Measurements from ENCODE around the gene ZNF280B. TPM values are rescaled to one million over a fixed set of nuclear protein-coding genes. Genes with fewer than 3 reads are reported as not detected.
A peak's percentile ranks its signal among the peaks of the same experiment; 100 is the strongest.

The ZNF280B gene
- total and polyA plus RNA-seq, 2 of the 13 experiments (the other 11 are each of a cell fraction or from before 2014, with no cell fraction given) = 3.7 to 3.9 TPM

- TF ChIP-seq ETS1 (CRISPR knock-in tag; IDR thresholded peaks at IDR 0.05) (no peak), ZNF790 (CRISPR knock-in tag; IDR thresholded peaks at IDR 0.05; ENCODE audit: borderline replicate concordance) (no peak), CEBPB (IDR thresholded peaks at IDR 0.05; ENCODE audit: borderline replicate concordance, low read depth, low read length) (peak; percentile 98), ZNF772 (CRISPR knock-in tag; IDR thresholded peaks at IDR 0.05) (0 out of 2 replicates have a peak, but pooled peaks have one; percentile 32), FOSL2 (CRISPR knock-in tag; IDR thresholded peaks at IDR 0.05) (0 out of 2 replicates have a peak, but pooled peaks have one; percentile 21), MTA3 (CRISPR knock-in tag; IDR thresholded peaks at IDR 0.05) (no peak), NFYB (CRISPR knock-in tag; IDR thresholded peaks at IDR 0.05) (peak; percentile 93), FOXO4 (CRISPR knock-in tag; conservative IDR thresholded peaks at IDR 0.05) (0 out of 2 replicates have a peak, but pooled peaks have one; percentile 39), TERF1 (CRISPR knock-in tag; IDR thresholded peaks at IDR 0.05) (no peak), FOXA1 (IDR thresholded peaks at IDR 0.05) (no peak), FOXA1 (CRISPR knock-in tag; IDR thresholded peaks at IDR 0.05) (peak; percentile 67), ZNF430 (CRISPR knock-in tag; IDR thresholded peaks at IDR 0.05) (0 out of 2 replicates have a peak, but pooled peaks have one; percentile 29), CHD4 (IDR thresholded peaks at IDR 0.05; ENCODE audit: borderline replicate concordance, low read length) (no peak), ZFP37 (CRISPR knock-in tag; IDR thresholded peaks at IDR 0.05; ENCODE audit: borderline replicate concordance) (no peak), RAD51 (IDR thresholded peaks at IDR 0.05; ENCODE audit: borderline replicate concordance) (peak; percentile 86), IRX3 (CRISPR knock-in tag; IDR thresholded peaks at IDR 0.05; ENCODE audit: borderline replicate concordance, low read depth) (no peak), TFE3 (CRISPR knock-in tag; IDR thresholded peaks at IDR 0.05) (peak; percentile 60; the same call in 1 of the 2 replicates)
- TF ChIP-seq, protein P1, sequence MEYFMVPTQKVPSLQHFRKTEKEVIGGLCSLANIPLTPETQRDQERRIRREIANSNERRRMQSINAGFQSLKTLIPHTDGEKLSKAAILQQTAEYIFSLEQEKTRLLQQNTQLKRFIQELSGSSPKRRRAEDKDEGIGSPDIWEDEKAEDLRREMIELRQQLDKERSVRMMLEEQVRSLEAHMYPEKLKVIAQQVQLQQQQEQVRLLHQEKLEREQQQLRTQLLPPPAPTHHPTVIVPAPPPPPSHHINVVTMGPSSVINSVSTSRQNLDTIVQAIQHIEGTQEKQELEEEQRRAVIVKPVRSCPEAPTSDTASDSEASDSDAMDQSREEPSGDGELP (IDR thresholded peaks at IDR 0.05; ENCODE audit: borderline replicate concordance, low read depth) = peak; percentile 84; the same call in 1 of the 2 replicates
- TF ChIP-seq, protein P2, sequence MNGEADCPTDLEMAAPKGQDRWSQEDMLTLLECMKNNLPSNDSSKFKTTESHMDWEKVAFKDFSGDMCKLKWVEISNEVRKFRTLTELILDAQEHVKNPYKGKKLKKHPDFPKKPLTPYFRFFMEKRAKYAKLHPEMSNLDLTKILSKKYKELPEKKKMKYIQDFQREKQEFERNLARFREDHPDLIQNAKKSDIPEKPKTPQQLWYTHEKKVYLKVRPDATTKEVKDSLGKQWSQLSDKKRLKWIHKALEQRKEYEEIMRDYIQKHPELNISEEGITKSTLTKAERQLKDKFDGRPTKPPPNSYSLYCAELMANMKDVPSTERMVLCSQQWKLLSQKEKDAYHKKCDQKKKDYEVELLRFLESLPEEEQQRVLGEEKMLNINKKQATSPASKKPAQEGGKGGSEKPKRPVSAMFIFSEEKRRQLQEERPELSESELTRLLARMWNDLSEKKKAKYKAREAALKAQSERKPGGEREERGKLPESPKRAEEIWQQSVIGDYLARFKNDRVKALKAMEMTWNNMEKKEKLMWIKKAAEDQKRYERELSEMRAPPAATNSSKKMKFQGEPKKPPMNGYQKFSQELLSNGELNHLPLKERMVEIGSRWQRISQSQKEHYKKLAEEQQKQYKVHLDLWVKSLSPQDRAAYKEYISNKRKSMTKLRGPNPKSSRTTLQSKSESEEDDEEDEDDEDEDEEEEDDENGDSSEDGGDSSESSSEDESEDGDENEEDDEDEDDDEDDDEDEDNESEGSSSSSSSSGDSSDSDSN (CRISPR knock-in tag; IDR thresholded peaks at IDR 0.05) = peak; percentile 77
Observed at GRCh38 chr22:22520020-22520656, 11.6 kb upstream of the ZNF280B start, which contains the start of gene ZNF280A (continued).

Measured in HepG2 (cell line).